K562 (cell line): ENCODE results near the gene PTPRO. TPM values are rescaled to one million over a fixed set of nuclear protein-coding genes. Genes with fewer than 3 reads are reported as not detected.

ENCODE experiments used
- ATAC-seq: fragments of 200-7000 bp; cut with Tn5 transposase; 3 replicates; pipeline ENCODE4 v1.9.1; 2020; ENCODE audit warnings: moderate library complexity
- BruUV-seq: library from RNA; stranded (reverse); fragments of 400-500 nt; replicated peaks from 2 replicates; lab custom pipeline; 2021; lab: Mats Ljungman, UMichigan
- CTCF ChIA-PET: fragments of 300-600 bp; formaldehyde crosslinking; extraction: SDS; loops from one replicate; lab custom pipeline; 2021; ENCODE audit warnings: low intra/inter-chr PET ratio; lab: Yijun Ruan, JAX
- POLR2A ChIA-PET: fragments of 300-600, 350-650 bp; sonication (Branson Sonifier 250); formaldehyde crosslinking; extraction: SDS; loops from one replicate; lab custom pipeline; 2021; ENCODE audit warnings: antibody characterized with exemption, inconsistent platforms; lab: Yijun Ruan, JAX
- DNase-seq, 4 experiments: peaks; one replicate each; pipeline versions ENCODE4 v3.0.0 to v3.0.0-alpha.2; 2011 to 2018; ENCODE audit warnings: low spot score in 3 of 4, mixed read lengths in 3 of 4; ENCODE audit errors: extremely low read depth in 1 of 4
- FAIRE-seq: peaks from 2 replicates; lab custom pipeline; 2011; peaks lifted over from hg19 to GRCh38; lab: Jason Lieb, UNC
- H2AFZ ChIP-seq: 2 replicates; pipeline ENCODE4 v1.6.0; 2011; ENCODE audit warnings: low read depth, low read length, control low read depth, inconsistent platforms
- H3K27ac ChIP-seq: fragments of 200-600 bp; 3 replicates; pipeline ENCODE4 v1.8.0; 2011; ENCODE audit warnings: low read depth, mild to moderate bottlenecking, control low read depth, inconsistent platforms, low read length, moderate library complexity, mixed read lengths; ENCODE audit errors: extremely low read depth
- H3K27me3 ChIP-seq, 2 experiments: fragments of 300-600 bp in 1 of 2; 2 replicates in 1 of 2; 3 replicates in 1 of 2; pipeline versions ENCODE4 v1.6.0 to v1.8.0; 2011; ENCODE audit warnings: inconsistent platforms in 2 of 2, low read length in 2 of 2, mild to moderate bottlenecking in 1 of 2, mixed read lengths in 1 of 2, moderate library complexity in 1 of 2; ENCODE audit not compliant: control insufficient read depth in 2 of 2, insufficient read depth in 2 of 2
- H3K36me3 ChIP-seq: fragments of 300-600 bp; 3 replicates; pipeline ENCODE4 v1.8.0; 2011; ENCODE audit warnings: mild to moderate bottlenecking, low read length, inconsistent platforms; ENCODE audit not compliant: control insufficient read depth, insufficient read depth
- H3K4me1 ChIP-seq, 2 experiments: fragments of 200-600 bp in 1 of 2; replicated peaks in 1 of 2; 2 replicates in 1 of 2; 3 replicates in 1 of 2; pipeline versions ENCODE4 v1.5.1 to v1.8.0; 2011; ENCODE audit warnings: inconsistent platforms in 2 of 2, low read length in 2 of 2, mild to moderate bottlenecking in 1 of 2, mixed read lengths in 1 of 2, moderate library complexity in 1 of 2; ENCODE audit not compliant: control insufficient read depth in 2 of 2, insufficient read depth in 2 of 2
- H3K4me2 ChIP-seq: 2 replicates; pipeline ENCODE4 v1.6.1; 2011; ENCODE audit warnings: low read length, control low read depth, inconsistent platforms, mixed read lengths; ENCODE audit not compliant: insufficient read depth
- H3K4me3 ChIP-seq: fragments of 200-600 bp; sonication (generic), shearing (Covaris generic); 2 replicates; pipeline ENCODE4 v1.5.1; 2016; ENCODE audit warnings: control low read depth, inconsistent platforms
- H3K79me2 ChIP-seq: fragments of 200-600 bp; 3 replicates; pipeline ENCODE4 v1.8.0; 2011; ENCODE audit warnings: low read length, inconsistent platforms; ENCODE audit not compliant: control insufficient read depth, insufficient read depth
- H3K9ac ChIP-seq, 2 experiments: 2 replicates each; pipeline versions ENCODE4 v1.6.0 to v1.6.1; 2011; ENCODE audit warnings: low read depth in 2 of 2, low read length in 2 of 2, control low read depth in 1 of 2, inconsistent platforms in 1 of 2, mild to moderate bottlenecking in 1 of 2, mixed read lengths in 1 of 2; ENCODE audit not compliant: insufficient read depth in 1 of 2
- H3K9me1 ChIP-seq: one replicate; pipeline ENCODE4 v1.6.0; 2011; ENCODE audit warnings: inconsistent platforms, mild to moderate bottlenecking, low read length, moderate library complexity; ENCODE audit not compliant: control insufficient read depth, insufficient read depth
- H3K9me3 ChIP-seq: replicated peaks from 2 replicates; pipeline ENCODE4 v1.5.1; 2011; ENCODE audit warnings: low read depth, low read length, inconsistent platforms; ENCODE audit not compliant: control insufficient read depth, insufficient read depth
- H4K20me1 ChIP-seq: replicated peaks from 2 replicates; pipeline ENCODE4 v1.6.1; 2011; ENCODE audit warnings: low read length, inconsistent platforms, mixed read lengths; ENCODE audit not compliant: control insufficient read depth, insufficient read depth
- FOXM1 ChIP-seq, 2 experiments: fragments of 450-650 bp in 1 of 2; sonication (generic) in 1 of 2; formaldehyde crosslinking in 1 of 2; IDR thresholded peaks; 2 replicates each; pipeline versions ENCODE4 v1.6.1 to v1.9.0; 2017 to 2022; ENCODE audit warnings: low read depth in 2 of 2, mild to moderate bottlenecking in 2 of 2, missing genetic modification reagents in 1 of 2, moderate library complexity in 1 of 2
- LEF1 ChIP-seq: fragments of 450-650 bp; IDR thresholded peaks from 2 replicates; pipeline ENCODE4 v1.6.1; 2016; ENCODE audit warnings: mild to moderate bottlenecking
- WGBS: fragments of 100-300 bp; shearing (Covaris generic); methylation state at CpG from one replicate; pipeline ENCODE4 v1.1.6; 2016; ENCODE audit warnings: low coverage, mixed read lengths; ENCODE audit not compliant: insufficient coverage; ENCODE audit errors: missing lambda C conversion rate; 5-methylcytosine and 5-hydroxymethylcytosine counted together
- in situ Hi-C: fragments of 300-500 bp; cut with MboI; formaldehyde crosslinking; loops from 4 replicates; pipeline ENCODE4 v1.15.0; 2018; ENCODE audit warnings: inconsistent platforms, mixed read lengths
- intact Hi-C: fragments of 100-400 bp; cut with micrococcal nuclease; formaldehyde crosslinking; loops from 2 replicates; pipeline ENCODE4 v1.14.2; 2022
- polyA plus RNA-seq, 8 experiments: library from polyadenylated mRNA; depleted of rRNA in 4 of 8; stranded (reverse) in 5 of 8; unstranded in 3 of 8; fragments of >200 nt; fragmentation: Nextera tagmentation in 2 of 8; fragmentation: Illumina TruSeq in 1 of 8; extraction: Ambion mirVana in 2 of 8; extraction: Trizol in 1 of 8; gene quantifications; 2 replicates each; pipeline versions ENCODE4 v1.2.1 to v1.2.3, GENCODE V29; 2011 to 2014; ENCODE audit warnings: inconsistent platforms in 1 of 8, missing spikeins in 1 of 8
- total RNA-seq, 7 experiments: library from RNA; depleted of rRNA in 6 of 7; stranded (reverse); fragments of >200 nt in 6 of 7; fragmentation: Illumina TruSeq in 2 of 7; extraction: Trizol in 2 of 7; gene quantifications; 2 replicates each; pipeline versions ENCODE4 v1.2.1 to v1.2.3, GENCODE V29; 2011 to 2021; ENCODE audit warnings: low replicate concordance in 1 of 7
- TF ChIP-seq, protein P1 (sequence below): fragments of 450-650 bp; IDR thresholded peaks from 2 replicates; pipeline ENCODE4 v1.6.1; 2017; ENCODE audit warnings: mild to moderate bottlenecking, moderate library complexity

The PTPRO gene
- total and polyA plus RNA-seq, 9 of the 15 experiments (the other 6 are each of a cell fraction or from before 2014, with no cell fraction given), result 0.22 TPM; not detected in 8

- no peak for DNase-seq
- no peaks in the 10 kb centered on the region for H3K9me1 ChIP-seq
- no TSS peak for BruUV-seq
- no peaks in the 10 kb centered on the region for H3K27me3 ChIP-seq
- H2AFZ ChIP-seq, result no peak overlapping the region
- ChIA-PET CTCF (interaction anchor here (1.9 kb wide), 1 partner anchor 267 kb away, joined by 5 read pairs; no protein-coding TSS in a partner anchor), POLR2A (no interaction called here)
- H3K36me3 ChIP-seq, result no peaks in the 10 kb centered on the region
- in situ Hi-C loops, result no loop called here
- intact Hi-C loops, result loop anchor here (2.0 kb wide), 1 partner anchor 267 kb away; no protein-coding TSS in a partner anchor
- FAIRE-seq, result no peak
- H3K9me3 ChIP-seq, result no peaks in the 10 kb centered on the region
- no peak overlapping the region for H3K4me2 ChIP-seq
- H3K4me3 ChIP-seq, result no peak overlapping the region
- no peaks in the 10 kb centered on the region for H4K20me1 ChIP-seq
- no peak for ATAC-seq
- no peak overlapping the region for H3K9ac ChIP-seq
- no peak for TF ChIP-seq FOXM1 (IDR thresholded peaks at IDR 0.05; ENCODE audit: low read depth)
- no peak for TF ChIP-seq FOXM1 (CRISPR knock-in tag; IDR thresholded peaks at IDR 0.05; ENCODE audit: low read depth)
- TF ChIP-seq LEF1, result no peak
- TF ChIP-seq, protein P1, sequence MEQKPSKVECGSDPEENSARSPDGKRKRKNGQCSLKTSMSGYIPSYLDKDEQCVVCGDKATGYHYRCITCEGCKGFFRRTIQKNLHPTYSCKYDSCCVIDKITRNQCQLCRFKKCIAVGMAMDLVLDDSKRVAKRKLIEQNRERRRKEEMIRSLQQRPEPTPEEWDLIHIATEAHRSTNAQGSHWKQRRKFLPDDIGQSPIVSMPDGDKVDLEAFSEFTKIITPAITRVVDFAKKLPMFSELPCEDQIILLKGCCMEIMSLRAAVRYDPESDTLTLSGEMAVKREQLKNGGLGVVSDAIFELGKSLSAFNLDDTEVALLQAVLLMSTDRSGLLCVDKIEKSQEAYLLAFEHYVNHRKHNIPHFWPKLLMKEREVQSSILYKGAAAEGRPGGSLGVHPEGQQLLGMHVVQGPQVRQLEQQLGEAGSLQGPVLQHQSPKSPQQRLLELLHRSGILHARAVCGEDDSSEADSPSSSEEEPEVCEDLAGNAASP, result no peak
- 0% methylated on average over 4 of the region's 8 CpGs for WGBS
- no peaks in the 10 kb centered on the region; a peak in 1 of 5 replicates for H3K4me1 ChIP-seq
- no peaks in the 10 kb centered on the region for H3K79me2 ChIP-seq
- H3K27ac ChIP-seq, result no peak overlapping the region
These were observed 267.2 kb downstream of the PTPRO start for GRCh38 chr12:15589328-15590032.
